Measurements from ENCODE around the gene GNL1.
"Not testable (repeated sequence)": the region's sequence is repeated elsewhere in the genome, so short reads cannot be mapped to it uniquely, and the experiment has no call there.

GNL1 gene

GRCh38 chr6:30500421-30501355, 55.6 kb downstream of the GNL1 start:
- Histone ChIP-seq H3K9me3 (ENCODE audit: control insufficient read depth in 2 of 2, low read length in 2 of 2) (no peaks in the 10 kb centered on the region), H3K4me3 (ENCODE audit: low read length in 2 of 2) (peak overlapping the region in 1 of 2 donors; percentile 17), H3K9ac (ENCODE audit: low read depth in 1 of 2, low read length in 2 of 2) (no peak overlapping the region), H3K4me1 (ENCODE audit: control insufficient read depth in 2 of 2, insufficient read depth in 2 of 2, low read length in 2 of 2) (peaks cover 0 to 3% of the 10 kb centered on the region in 2 donors), H3K27ac (ENCODE audit: low read depth in 2 of 2, low read length in 2 of 2) (no peak overlapping the region), H3K27me3 (ENCODE audit: control insufficient read depth in 2 of 2, insufficient read depth in 2 of 2, low read length in 2 of 2) (no peaks in the 10 kb centered on the region), H3K36me3 (ENCODE audit: control insufficient read depth in 2 of 2, insufficient read depth in 2 of 2, low read length in 2 of 2) (no peaks in the 10 kb centered on the region)

GRCh38 chr6:30498705-30499104, 57.6 kb downstream of the GNL1 start:
- not testable (repeated sequence) for H3K4me1 ChIP-seq (ENCODE audit: control insufficient read depth in 2 of 2, insufficient read depth in 2 of 2, low read length in 2 of 2); H3K9ac ChIP-seq (ENCODE audit: low read depth in 1 of 2, low read length in 2 of 2)

GRCh38 chr6:30497714-30498113, 58.6 kb downstream of the GNL1 start:
- Histone ChIP-seq H3K36me3 (ENCODE audit: control insufficient read depth in 2 of 2, insufficient read depth in 2 of 2, low read length in 2 of 2) (peaks cover 11 to 13% of the 10 kb centered on the region in 2 donors), H3K9me3 (ENCODE audit: control insufficient read depth in 2 of 2, low read length in 2 of 2) (no peaks in the 10 kb centered on the region), H3K27ac (ENCODE audit: low read depth in 2 of 2, low read length in 2 of 2) (no peak overlapping the region), H3K4me1 (ENCODE audit: control insufficient read depth in 2 of 2, insufficient read depth in 2 of 2, low read length in 2 of 2) (peaks cover 4 to 8% of the 10 kb centered on the region in 2 donors), H3K4me3 (ENCODE audit: low read length in 2 of 2) (no peak overlapping the region), H3K9ac (ENCODE audit: low read depth in 1 of 2, low read length in 2 of 2) (no peak overlapping the region), H3K27me3 (ENCODE audit: control insufficient read depth in 2 of 2, insufficient read depth in 2 of 2, low read length in 2 of 2) (no peaks in the 10 kb centered on the region)

More at GRCh38 chr6:30498705-30499104, 57.6 kb downstream of the GNL1 start:
- not testable (repeated sequence) for H3K4me3 ChIP-seq (ENCODE audit: low read length in 2 of 2); H3K9me3 ChIP-seq (ENCODE audit: control insufficient read depth in 2 of 2, low read length in 2 of 2); H3K27me3 ChIP-seq (ENCODE audit: control insufficient read depth in 2 of 2, insufficient read depth in 2 of 2, low read length in 2 of 2); H3K36me3 ChIP-seq (ENCODE audit: control insufficient read depth in 2 of 2, insufficient read depth in 2 of 2, low read length in 2 of 2); H3K27ac ChIP-seq (ENCODE audit: low read depth in 2 of 2, low read length in 2 of 2)

- not testable (repeated sequence) for H3K4me1 ChIP-seq (ENCODE audit: control insufficient read depth in 2 of 2, insufficient read depth in 2 of 2, low read length in 2 of 2); H3K9me3 ChIP-seq (ENCODE audit: control insufficient read depth in 2 of 2, low read length in 2 of 2); H3K27me3 ChIP-seq (ENCODE audit: control insufficient read depth in 2 of 2, insufficient read depth in 2 of 2, low read length in 2 of 2); H3K9ac ChIP-seq (ENCODE audit: low read depth in 1 of 2, low read length in 2 of 2); H3K4me3 ChIP-seq (ENCODE audit: low read length in 2 of 2); H3K27ac ChIP-seq (ENCODE audit: low read depth in 2 of 2, low read length in 2 of 2)
- H3K36me3 ChIP-seq (ENCODE audit: control insufficient read depth in 2 of 2, insufficient read depth in 2 of 2, low read length in 2 of 2), result peaks cover 16 to 18% of the 10 kb centered on the region in 2 donors
Observed at GRCh38 chr6:30497261-30497599, 59.1 kb downstream of the GNL1 start.

GRCh38 chr6:30495993-30496392, 60.3 kb downstream of the GNL1 start:
- Histone ChIP-seq H3K4me3 (ENCODE audit: low read length in 2 of 2) (no peak overlapping the region), H3K27me3 (ENCODE audit: control insufficient read depth in 2 of 2, insufficient read depth in 2 of 2, low read length in 2 of 2) (no peaks in the 10 kb centered on the region), H3K9me3 (ENCODE audit: control insufficient read depth in 2 of 2, low read length in 2 of 2) (no peaks in the 10 kb centered on the region), H3K27ac (ENCODE audit: low read depth in 2 of 2, low read length in 2 of 2) (no peak overlapping the region), H3K36me3 (ENCODE audit: control insufficient read depth in 2 of 2, insufficient read depth in 2 of 2, low read length in 2 of 2) (peaks cover 26 to 28% of the 10 kb centered on the region in 2 donors), H3K9ac (ENCODE audit: low read depth in 1 of 2, low read length in 2 of 2) (no peak overlapping the region), H3K4me1 (ENCODE audit: control insufficient read depth in 2 of 2, insufficient read depth in 2 of 2, low read length in 2 of 2) (peaks cover 17 to 19% of the 10 kb centered on the region in 2 donors)

GRCh38 chr6:30495060-30495459, 61.2 kb downstream of the GNL1 start:
- H3K27me3 ChIP-seq (ENCODE audit: control insufficient read depth in 2 of 2, insufficient read depth in 2 of 2, low read length in 2 of 2); H3K27ac ChIP-seq (ENCODE audit: low read depth in 2 of 2, low read length in 2 of 2); H3K9ac ChIP-seq (ENCODE audit: low read depth in 1 of 2, low read length in 2 of 2); H3K9me3 ChIP-seq (ENCODE audit: control insufficient read depth in 2 of 2, low read length in 2 of 2); H3K4me3 ChIP-seq (ENCODE audit: low read length in 2 of 2): not testable (repeated sequence)
- peaks cover 25 to 26% of the 10 kb centered on the region in 2 donors for H3K4me1 ChIP-seq (ENCODE audit: control insufficient read depth in 2 of 2, insufficient read depth in 2 of 2, low read length in 2 of 2)
- H3K36me3 ChIP-seq (ENCODE audit: control insufficient read depth in 2 of 2, insufficient read depth in 2 of 2, low read length in 2 of 2), result peaks cover 35 to 36% of the 10 kb centered on the region in 2 donors

GRCh38 chr6:30494291-30494861, 61.9 kb downstream of the GNL1 start:
- Histone ChIP-seq H3K9me3 (ENCODE audit: control insufficient read depth in 2 of 2, low read length in 2 of 2) (no peaks in the 10 kb centered on the region), H3K36me3 (ENCODE audit: control insufficient read depth in 2 of 2, insufficient read depth in 2 of 2, low read length in 2 of 2) (peaks cover 35 to 36% of the 10 kb centered on the region in 2 donors), H3K4me3 (ENCODE audit: low read length in 2 of 2) (no peak overlapping the region), H3K27me3 (ENCODE audit: control insufficient read depth in 2 of 2, insufficient read depth in 2 of 2, low read length in 2 of 2) (no peaks in the 10 kb centered on the region), H3K4me1 (ENCODE audit: control insufficient read depth in 2 of 2, insufficient read depth in 2 of 2, low read length in 2 of 2) (peaks cover 25 to 26% of the 10 kb centered on the region in 2 donors), H3K9ac (ENCODE audit: low read depth in 1 of 2, low read length in 2 of 2) (no peak overlapping the region), H3K27ac (ENCODE audit: low read depth in 2 of 2, low read length in 2 of 2) (no peak overlapping the region)

- H3K4me3 ChIP-seq (ENCODE audit: low read length in 2 of 2), result no peak overlapping the region
- no peak overlapping the region for H3K27ac ChIP-seq (ENCODE audit: low read depth in 2 of 2, low read length in 2 of 2)
- H3K9me3 ChIP-seq (ENCODE audit: control insufficient read depth in 2 of 2, low read length in 2 of 2), result no peaks in the 10 kb centered on the region
- H3K27me3 ChIP-seq (ENCODE audit: control insufficient read depth in 2 of 2, insufficient read depth in 2 of 2, low read length in 2 of 2), result no peaks in the 10 kb centered on the region
- peaks cover 35 to 36% of the 10 kb centered on the region in 2 donors for H3K36me3 ChIP-seq (ENCODE audit: control insufficient read depth in 2 of 2, insufficient read depth in 2 of 2, low read length in 2 of 2)
- peaks cover 25 to 26% of the 10 kb centered on the region in 2 donors for H3K4me1 ChIP-seq (ENCODE audit: control insufficient read depth in 2 of 2, insufficient read depth in 2 of 2, low read length in 2 of 2)
- H3K9ac ChIP-seq (ENCODE audit: low read depth in 1 of 2, low read length in 2 of 2), result no peak overlapping the region
Observed at GRCh38 chr6:30493643-30494250, 62.5 kb downstream of the GNL1 start.

- H3K36me3 ChIP-seq (ENCODE audit: control insufficient read depth in 2 of 2, insufficient read depth in 2 of 2, low read length in 2 of 2), result peaks cover 35 to 36% of the 10 kb centered on the region in 2 donors
- H3K4me1 ChIP-seq (ENCODE audit: control insufficient read depth in 2 of 2, insufficient read depth in 2 of 2, low read length in 2 of 2), result peaks cover 25 to 26% of the 10 kb centered on the region in 2 donors
- no peak overlapping the region for H3K27ac ChIP-seq (ENCODE audit: low read depth in 2 of 2, low read length in 2 of 2)
- no peaks in the 10 kb centered on the region for H3K27me3 ChIP-seq (ENCODE audit: control insufficient read depth in 2 of 2, insufficient read depth in 2 of 2, low read length in 2 of 2)
- no peaks in the 10 kb centered on the region for H3K9me3 ChIP-seq (ENCODE audit: control insufficient read depth in 2 of 2, low read length in 2 of 2)
- peak overlapping the region; percentile 24 to 26 for H3K9ac ChIP-seq (ENCODE audit: low read depth in 1 of 2, low read length in 2 of 2)
- H3K4me3 ChIP-seq (ENCODE audit: low read length in 2 of 2), result peak overlapping the region; percentile 0 to 60
Observed at GRCh38 chr6:30491991-30492952, 64.0 kb downstream of the GNL1 start.
